Thyroid gland (tissue), 4 donors: ENCODE data around the gene RO60. TPM values are rescaled to one million over a fixed set of nuclear protein-coding genes. Genes with fewer than 3 reads are reported as not detected.

Experiments used
- DNase-seq, 2 donors: peaks; one replicate each; pipeline ENCODE4 v3.0.0-alpha.2; 2019
- H3K27ac ChIP-seq, 3 donors: fragments of 200-600 bp; sonication (generic); 1 replicate in 2 of 3; 2 replicates in 1 of 3; pipeline ENCODE4 v1.5.1; 2016 to 2019; ENCODE audit warnings: mild to moderate bottlenecking in 1 of 3, moderate library complexity in 1 of 3
- H3K27me3 ChIP-seq: fragments of 200-600 bp; sonication (generic); one replicate; pipeline ENCODE4 v1.5.1; 2019
- H3K36me3 ChIP-seq, 2 donors: fragments of 200-600 bp; sonication (generic); one replicate each; pipeline ENCODE4 v1.5.1; 2016 to 2019
- H3K4me1 ChIP-seq, 2 donors: fragments of 200-600 bp; sonication (generic); one replicate each; pipeline ENCODE4 v1.5.1; 2017 to 2019
- H3K4me3 ChIP-seq, 3 donors: fragments of 200-600 bp; sonication (generic); replicated peaks in 1 of 3; 1 replicate in 2 of 3; 2 replicates in 1 of 3; pipeline ENCODE4 v1.5.1; 2016; ENCODE audit warnings: mild to moderate bottlenecking in 1 of 3
- H3K9me3 ChIP-seq: fragments of 200-600 bp; sonication (generic); one replicate; pipeline ENCODE4 v1.5.1; 2017
- CTCF ChIP-seq, 6 experiments: fragments of 200-600 bp in 3 of 6; fragments of 450-650 bp in 3 of 6; sonication (generic) in 3 of 6; IDR thresholded peaks; one replicate each; pipeline ENCODE4 v1.5.1; 2016 to 2019; ENCODE audit warnings: antibody characterized with exemption in 6 of 6, mild to moderate bottlenecking in 2 of 6, inconsistent platforms in 1 of 6, moderate library complexity in 1 of 6
- POLR2A ChIP-seq, 2 donors: fragments of 450-650 bp; IDR thresholded peaks; one replicate each; pipeline ENCODE4 v1.6.1; 2017; ENCODE audit warnings: antibody characterized with exemption in 2 of 2, mild to moderate bottlenecking in 2 of 2, moderate library complexity in 1 of 2
- WGBS, 2 donors: methylation state at CpG; one replicate each; pipeline ENCODE4 v1.1.5; 2017; 5-methylcytosine and 5-hydroxymethylcytosine counted together
- intact Hi-C: fragments of 100-400 bp; cut with DNase I; formaldehyde crosslinking; loops from one replicate; pipeline ENCODE4 v1.15.1; 2023
- total RNA-seq, 4 donors: library from RNA; depleted of rRNA; stranded (reverse); fragments of >200 nt; gene quantifications; one replicate each; pipeline ENCODE4 v1.2.3, GENCODE V29; 2016

Gene RO60
- total RNA-seq, 4 donors from 2014 or later = 90.1 to 129 (median 102) TPM

GRCh38 chr1:193085263-193085662, 25.9 kb downstream of the RO60 start:
- Histone ChIP-seq H3K9me3 (no peaks in the 10 kb centered on the region), H3K36me3 (peaks cover 0 to 28% of the 10 kb centered on the region in 2 donors), H3K27me3 (no peaks in the 10 kb centered on the region), H3K4me1 (peaks cover 0 to 13% of the 10 kb centered on the region in 2 donors), H3K27ac (no peak overlapping the region), H3K4me3 (no peak overlapping the region)
- intact Hi-C loops = no loop called here
- WGBS, 2 donors = 86 to 92% methylated on average over 1 of the region's 1 CpG
- no peak for TF ChIP-seq POLR2A (IDR thresholded peaks at IDR 0.05)
- TF ChIP-seq CTCF (IDR thresholded peaks at IDR 0.05) = no peak
- DNase-seq = no peak

GRCh38 chr1:193086342-193086741, 26.9 kb downstream of the RO60 start:
- H3K4me1 ChIP-seq = peaks cover 0 to 13% of the 10 kb centered on the region in 2 donors
- TF ChIP-seq CTCF (IDR thresholded peaks at IDR 0.05) (no peak), POLR2A (IDR thresholded peaks at IDR 0.05) (no peak)
- WGBS, 2 donors = 93 to 94% methylated on average over 3 of the region's 3 CpGs
- H3K4me3 ChIP-seq = no peak overlapping the region
- H3K9me3 ChIP-seq = no peaks in the 10 kb centered on the region
- no peak overlapping the region for H3K27ac ChIP-seq
- H3K27me3 ChIP-seq = no peaks in the 10 kb centered on the region
- DNase-seq = no peak
- intact Hi-C loops = no loop called here
- peaks cover 0 to 20% of the 10 kb centered on the region in 2 donors for H3K36me3 ChIP-seq

DNA sequence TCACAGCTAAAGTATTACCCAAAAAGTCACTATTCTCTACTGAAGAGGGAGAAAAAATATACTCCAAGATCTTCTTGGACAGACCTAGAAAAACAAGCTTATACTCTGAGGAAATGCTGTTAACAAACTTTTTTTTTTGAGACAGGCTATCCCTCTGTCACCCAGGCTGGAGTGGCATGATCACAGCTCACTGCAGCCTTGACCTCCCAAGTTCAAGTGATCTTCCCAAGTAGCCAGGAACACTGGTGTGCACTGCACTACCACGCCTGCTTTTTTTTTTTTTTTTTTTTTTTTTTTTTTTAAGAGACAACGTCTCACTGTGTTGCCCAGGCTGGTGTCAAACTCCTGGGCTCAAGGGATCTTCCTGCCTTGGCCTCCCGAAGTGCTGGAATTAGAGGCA, 28.5 kb downstream of the RO60 start:
- H3K36me3 ChIP-seq = peaks cover 0 to 10% of the 10 kb centered on the region in 2 donors
- intact Hi-C loops = no loop called here
- H3K4me1 ChIP-seq = peaks cover 0 to 13% of the 10 kb centered on the region in 2 donors
- no peak overlapping the region for H3K4me3 ChIP-seq
- peak; percentile 59 to 62 for DNase-seq
- WGBS, 2 donors = 28 to 37% methylated on average over 3 of the region's 3 CpGs
- TF ChIP-seq CTCF (IDR thresholded peaks at IDR 0.05) = no peak
- TF ChIP-seq POLR2A (IDR thresholded peaks at IDR 0.05) = no peak
- H3K27me3 ChIP-seq = no peaks in the 10 kb centered on the region
- peak overlapping the region in 2 of 3 donors; percentile 22 to 25 for H3K27ac ChIP-seq
- no peaks in the 10 kb centered on the region for H3K9me3 ChIP-seq

GRCh38 chr1:193090865-193091264, 31.5 kb downstream of the RO60 start:
- TF ChIP-seq CTCF (IDR thresholded peaks at IDR 0.05) = no peak
- TF ChIP-seq POLR2A (IDR thresholded peaks at IDR 0.05) = no peak
- Histone ChIP-seq H3K27ac (no peak overlapping the region), H3K9me3 (no peaks in the 10 kb centered on the region), H3K27me3 (no peaks in the 10 kb centered on the region), H3K36me3 (peaks cover 0 to 4% of the 10 kb centered on the region in 2 donors), H3K4me3 (no peak overlapping the region), H3K4me1 (no peaks in the 10 kb centered on the region)
- DNase-seq = no peak
- WGBS, 2 donors = 89 to 90% methylated on average over 1 of the region's 1 CpG
- intact Hi-C loops = no loop called here

- Histone ChIP-seq H3K36me3 (peaks cover 0 to 4% of the 10 kb centered on the region in 2 donors), H3K4me1 (no peaks in the 10 kb centered on the region), H3K27me3 (no peaks in the 10 kb centered on the region), H3K27ac (no peak overlapping the region), H3K4me3 (no peak overlapping the region), H3K9me3 (no peaks in the 10 kb centered on the region)
- intact Hi-C loops = no loop called here
- DNase-seq = no peak
- 95 to 96% methylated on average over 11 of the region's 11 CpGs for WGBS, 2 donors
- TF ChIP-seq POLR2A (IDR thresholded peaks at IDR 0.05) = no peak
- no peak for TF ChIP-seq CTCF (IDR thresholded peaks at IDR 0.05)
Measured at GRCh38 chr1:193094112-193094511, 34.7 kb downstream of the RO60 start.
